ENCODE measurements around the gene NR6A1. TPM values are rescaled to one million over a fixed set of nuclear protein-coding genes. Genes with fewer than 3 reads are reported as not detected.

Gene NR6A1
- total RNA-seq, 1 experiment from 2014 or later: 99.3 TPM

GRCh38 chr9:124725068-124725452, 46.1 kb downstream of the NR6A1 start:
- peaks cover 22 to 26% of the 10 kb centered on the region in 2 experiments for H3K4me1 Mint-ChIP-seq

More at GRCh38 chr9:124725068-124725452, 46.1 kb downstream of the NR6A1 start:
- H3K56ac ChIP-seq (ENCODE audit: insufficient read length, low read depth, low read length): no peak overlapping the region
- no peak overlapping the region for H4K8ac ChIP-seq (replicated peaks; ENCODE audit: insufficient read length, low read depth, low read length)
- no peak overlapping the region for H3K4me2 ChIP-seq (ENCODE audit: insufficient read depth, insufficient read length, low read length)
- H3K23me2 ChIP-seq (ENCODE audit: insufficient read length, low read depth, low read length, poor library complexity, severe bottlenecking): no peaks in the 10 kb centered on the region
- Mint-ChIP-seq H3K27me3 (ENCODE audit: low read depth) (no peaks in the 10 kb centered on the region), H3K27ac (0 out of 7 replicates have a peak overlapping the region, but pooled peaks of 1 of the 3 experiments have one; percentile 40), H3K4me3 (no peak overlapping the region), H3K9me3 (no peaks in the 10 kb centered on the region), H3K36me3 (ENCODE audit: insufficient read depth in 1 of 3, low read depth in 3 of 3) (peaks cover 0 to 2% (median under 1%) of the 10 kb centered on the region in 3 experiments; a peak in 5 of 7 replicates)
- no peaks in the 10 kb centered on the region for H3K79me2 ChIP-seq (ENCODE audit: insufficient read depth, low read length)
- peaks cover 2% of the 10 kb centered on the region for H3K79me1 ChIP-seq (ENCODE audit: insufficient read depth, low read depth, low read length, poor library complexity, severe bottlenecking)
- no peak overlapping the region for H3K27ac ChIP-seq (ENCODE audit: insufficient read length, low read depth, low read length)
- H4K5ac ChIP-seq (ENCODE audit: insufficient read length, low read depth, low read length): no peak overlapping the region
- H3K27me3 ChIP-seq (ENCODE audit: insufficient read depth, low read length): no peaks in the 10 kb centered on the region
- H3K23ac ChIP-seq (ENCODE audit: insufficient read length, low read depth, low read length): no peak overlapping the region
- no peak for DNase-seq
- H2BK12ac ChIP-seq (ENCODE audit: insufficient read length, low read depth, low read length): no peak overlapping the region
- no peak overlapping the region for H3K14ac ChIP-seq (ENCODE audit: insufficient read depth, low read length)
- no peaks in the 10 kb centered on the region for H4K20me1 ChIP-seq (ENCODE audit: control insufficient read depth, insufficient read depth, insufficient read length)
- no peak overlapping the region for H3K9ac ChIP-seq (ENCODE audit: extremely low read depth, insufficient read length, low read length)
- no peak overlapping the region for H3K4ac ChIP-seq (ENCODE audit: low read depth, low read length)
- H4K91ac ChIP-seq (ENCODE audit: insufficient read length, low read depth, low read length): no peak overlapping the region
- H2BK15ac ChIP-seq (ENCODE audit: low read depth, low read length): no peak overlapping the region
- H3K18ac ChIP-seq (ENCODE audit: insufficient read length, low read depth, low read length): no peak overlapping the region
- H2AK5ac ChIP-seq (ENCODE audit: insufficient read length, low read length): no peak overlapping the region
- WGBS (ENCODE audit: extremely low coverage, insufficient read length, low lambda C conversion rate): no CpG with 5 or more reads among the region's 5 CpGs
- H2BK120ac ChIP-seq (ENCODE audit: low read depth, low read length, poor library complexity, severe bottlenecking): no peak overlapping the region
- no peaks in the 10 kb centered on the region for H3K9me3 ChIP-seq (ENCODE audit: control insufficient read depth, low read depth, low read length)
- TF ChIP-seq CTCF (conservative IDR thresholded peaks at IDR 0.05): no peak
- no peak overlapping the region for H2AFZ ChIP-seq (ENCODE audit: low read length)
- H2BK20ac ChIP-seq (ENCODE audit: low read depth, low read length, poor library complexity, severe bottlenecking): no peak overlapping the region
- H2BK5ac ChIP-seq (ENCODE audit: insufficient read length, low read length): no peak overlapping the region
- H3K4me1 ChIP-seq (ENCODE audit: insufficient read depth, low read length): peaks cover 7% of the 10 kb centered on the region
- H3T11ph ChIP-seq (ENCODE audit: low read length): no peak overlapping the region

Data from H9 (cell line).